Left lung (tissue), 10 donors: ENCODE measurements around the gene SLC12A4. TPM values are rescaled to one million over a fixed set of nuclear protein-coding genes. Genes with fewer than 3 reads are reported as not detected.

Experiments used
- ATAC-seq: fragments of 200-7000 bp; cut with Tn5 transposase; one replicate; pipeline ENCODE4 v1.9.1; 2020; ENCODE audit warnings: moderate library complexity
- DNase-seq, 4 donors: peaks; one replicate each; pipeline ENCODE4 v3.0.0-alpha.2; 2013 to 2020
- H3K27ac ChIP-seq, 2 donors: fragments of 200-600 bp; sonication (generic) in 1 of 2; one replicate each; pipeline versions ENCODE4 v1.5.0 to v1.8.0; 2020 to 2021
- H3K27me3 ChIP-seq, 2 donors: fragments of 200-600 bp; sonication (generic) in 1 of 2; one replicate each; pipeline versions ENCODE4 v1.5.0 to v1.8.0; 2020 to 2021
- H3K36me3 ChIP-seq, 2 donors: fragments of 200-600 bp; sonication (generic) in 1 of 2; one replicate each; pipeline versions ENCODE4 v1.5.0 to v1.8.0; 2020 to 2021
- H3K4me1 ChIP-seq, 2 donors: fragments of 200-600 bp; one replicate each; pipeline ENCODE4 v1.8.0; 2021
- H3K4me3 ChIP-seq, 2 donors: fragments of 200-600 bp; sonication (generic) in 1 of 2; one replicate each; pipeline versions ENCODE4 v1.5.0 to v1.8.0; 2020 to 2021; ENCODE audit warnings: mild to moderate bottlenecking in 1 of 2
- H3K9me3 ChIP-seq, 2 donors: fragments of 200-600 bp; sonication (generic) in 1 of 2; one replicate each; pipeline versions ENCODE4 v1.5.0 to v1.8.0; 2020 to 2021
- intact Hi-C, 2 donors: fragments of 100-400 bp; cut with DNase I; formaldehyde crosslinking; loops; one replicate each; pipeline versions ENCODE4 v1.11.2 to v1.14.2; 2022
- polyA plus RNA-seq, 6 donors: library from polyadenylated mRNA; unstranded; fragments of 120-200 nt; gene quantifications; one replicate each; pipeline ENCODE4 v1.2.1, GENCODE V29; 2013; ENCODE audit not compliant: insufficient read length in 6 of 6
- total RNA-seq, 2 donors: library from RNA; stranded (reverse); fragmentation: NEBNext Ultra II Directional; extraction: Animal tissue kit (Norgen Biotek cat#: 25700); gene quantifications; one replicate each; pipeline ENCODE4 v1.2.1, GENCODE V29; 2021
- TF ChIP-seq, protein P1 (sequence below), 2 donors: fragments of 200-600 bp; sonication (generic) in 1 of 2; IDR thresholded peaks; one replicate each; pipeline versions ENCODE4 v1.5.0 to v1.8.0; 2021; ENCODE audit warnings: antibody characterized with exemption in 2 of 2
- donor health status: DM: no; HTN: yes; CAD: no.
- donor health status: DM: no; HTN: no; CAD: no.

Gene SLC12A4
- total and polyA plus RNA-seq, 8 donors, result 42.6 to 121 (median 52.7) TPM

DNA sequence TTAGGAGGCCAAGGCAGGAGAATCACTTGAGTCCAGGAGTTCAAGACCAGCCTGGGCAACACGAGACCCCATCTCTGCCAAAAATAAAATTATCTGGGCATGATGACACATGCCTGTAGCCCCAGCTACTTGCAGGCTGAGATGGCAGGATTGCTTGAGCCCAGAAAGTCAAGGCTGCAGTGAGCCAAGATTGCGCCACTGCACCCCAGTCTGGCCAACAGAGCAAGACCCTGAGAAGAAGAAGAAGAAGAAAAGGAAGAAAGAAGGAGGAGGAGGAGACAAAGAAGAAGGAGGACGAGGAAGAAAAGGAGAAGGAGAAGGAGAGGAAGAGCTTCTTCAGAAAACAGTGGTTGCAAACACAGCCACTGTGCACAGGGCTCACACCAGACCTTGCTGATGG lies 20.2 kb upstream of the SLC12A4 start:
- peaks cover 0 to 4% of the 10 kb centered on the region in 2 donors for H3K36me3 ChIP-seq
- H3K9me3 ChIP-seq, result no peaks in the 10 kb centered on the region
- DNase-seq (no peak), ATAC-seq (no peak)
- H3K27me3 ChIP-seq, result no peaks in the 10 kb centered on the region
- peaks cover 13 to 43% of the 10 kb centered on the region in 2 donors for H3K4me1 ChIP-seq
- intact Hi-C loops, result loop anchor here in 1 of 2 donors (10.0 kb wide), 1 partner anchor 56 kb away; no protein-coding TSS in a partner anchor
- H3K27ac ChIP-seq, result no peak overlapping the region
- TF ChIP-seq, protein P1, sequence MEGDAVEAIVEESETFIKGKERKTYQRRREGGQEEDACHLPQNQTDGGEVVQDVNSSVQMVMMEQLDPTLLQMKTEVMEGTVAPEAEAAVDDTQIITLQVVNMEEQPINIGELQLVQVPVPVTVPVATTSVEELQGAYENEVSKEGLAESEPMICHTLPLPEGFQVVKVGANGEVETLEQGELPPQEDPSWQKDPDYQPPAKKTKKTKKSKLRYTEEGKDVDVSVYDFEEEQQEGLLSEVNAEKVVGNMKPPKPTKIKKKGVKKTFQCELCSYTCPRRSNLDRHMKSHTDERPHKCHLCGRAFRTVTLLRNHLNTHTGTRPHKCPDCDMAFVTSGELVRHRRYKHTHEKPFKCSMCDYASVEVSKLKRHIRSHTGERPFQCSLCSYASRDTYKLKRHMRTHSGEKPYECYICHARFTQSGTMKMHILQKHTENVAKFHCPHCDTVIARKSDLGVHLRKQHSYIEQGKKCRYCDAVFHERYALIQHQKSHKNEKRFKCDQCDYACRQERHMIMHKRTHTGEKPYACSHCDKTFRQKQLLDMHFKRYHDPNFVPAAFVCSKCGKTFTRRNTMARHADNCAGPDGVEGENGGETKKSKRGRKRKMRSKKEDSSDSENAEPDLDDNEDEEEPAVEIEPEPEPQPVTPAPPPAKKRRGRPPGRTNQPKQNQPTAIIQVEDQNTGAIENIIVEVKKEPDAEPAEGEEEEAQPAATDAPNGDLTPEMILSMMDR (IDR thresholded peaks at IDR 0.05), result no peak
- H3K4me3 ChIP-seq, result no peak overlapping the region

DNA sequence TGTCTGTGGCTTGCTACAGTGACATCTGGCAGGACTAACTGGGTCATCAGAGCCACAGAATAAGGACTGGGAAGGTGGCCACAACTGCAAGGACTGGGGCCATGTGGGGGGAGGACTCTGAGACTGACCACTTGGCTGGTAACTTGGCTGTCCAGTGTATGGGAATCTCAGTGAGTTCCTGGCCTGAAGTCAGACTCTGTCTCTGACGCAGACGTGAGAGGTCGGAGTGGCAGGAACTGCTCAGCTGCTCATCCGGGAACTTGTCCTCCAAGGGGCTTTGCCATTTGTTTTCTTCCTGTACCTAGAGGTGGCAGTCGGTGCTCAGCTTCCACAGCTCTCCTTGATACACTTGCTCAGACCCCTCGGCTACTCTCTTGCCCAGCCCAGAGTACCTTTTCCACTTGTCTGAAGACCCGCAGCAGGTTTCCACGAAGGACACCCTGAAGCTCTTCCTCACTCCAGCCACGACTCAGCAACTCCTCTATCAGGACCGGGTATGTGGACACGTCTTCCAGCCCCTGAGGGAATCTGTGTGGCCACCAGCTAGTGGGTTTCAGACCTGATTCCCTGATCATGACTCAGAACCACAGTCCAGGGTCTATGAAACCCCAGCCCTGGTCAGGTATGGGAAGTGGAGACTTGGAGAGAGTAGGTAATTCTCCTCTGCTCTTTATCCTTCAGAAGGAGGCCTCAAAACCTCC lies 19.2 kb upstream of the SLC12A4 start:
- Histone ChIP-seq H3K4me1 (peaks cover 4 to 40% of the 10 kb centered on the region in 2 donors), H3K4me3 (no peak overlapping the region), H3K27me3 (no peaks in the 10 kb centered on the region), H3K9me3 (no peaks in the 10 kb centered on the region), H3K27ac (peak overlapping the region in 1 of 2 donors; percentile 42), H3K36me3 (peaks cover 0 to 4% of the 10 kb centered on the region in 2 donors)
- intact Hi-C loops, result loop anchor here in 1 of 2 donors (10.0 kb wide), 1 partner anchor 57 kb away; no protein-coding TSS in a partner anchor
- ATAC-seq (no peak), DNase-seq (no peak)
- TF ChIP-seq, protein P1 (IDR thresholded peaks at IDR 0.05), result no peak

DNA sequence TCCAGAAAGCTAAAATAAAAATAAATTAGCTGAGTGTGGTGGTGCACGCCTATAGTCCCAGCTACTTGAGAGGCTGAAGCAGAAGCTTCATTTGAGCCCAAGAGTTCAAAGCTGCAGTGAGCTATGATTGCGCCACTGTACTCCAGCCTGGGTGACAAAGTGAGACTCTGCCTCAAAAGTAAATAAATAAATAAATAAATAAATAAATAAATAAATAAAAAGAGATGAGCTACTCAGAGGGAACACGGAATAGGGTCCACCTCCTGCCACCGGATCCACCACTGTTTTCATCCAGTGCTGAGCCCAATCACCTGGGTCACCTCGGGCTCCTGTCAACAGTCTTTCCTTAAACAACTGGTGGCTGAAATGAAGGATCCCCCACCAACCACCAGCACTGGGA lies 18.5 kb upstream of the SLC12A4 start:
- peaks cover 4 to 39% of the 10 kb centered on the region in 2 donors for H3K4me1 ChIP-seq
- H3K9me3 ChIP-seq, result no peaks in the 10 kb centered on the region
- H3K4me3 ChIP-seq, result no peak overlapping the region
- TF ChIP-seq, protein P1 (IDR thresholded peaks at IDR 0.05), result no peak
- peaks cover 0 to 4% of the 10 kb centered on the region in 2 donors for H3K36me3 ChIP-seq
- no peaks in the 10 kb centered on the region for H3K27me3 ChIP-seq
- no peak for DNase-seq
- intact Hi-C loops, result loop anchor here in 1 of 2 donors (10.0 kb wide), 1 partner anchor 58 kb away; no protein-coding TSS in a partner anchor
- H3K27ac ChIP-seq, result peak overlapping the region in 1 of 2 donors; percentile 42
- ATAC-seq, result no peak

DNA sequence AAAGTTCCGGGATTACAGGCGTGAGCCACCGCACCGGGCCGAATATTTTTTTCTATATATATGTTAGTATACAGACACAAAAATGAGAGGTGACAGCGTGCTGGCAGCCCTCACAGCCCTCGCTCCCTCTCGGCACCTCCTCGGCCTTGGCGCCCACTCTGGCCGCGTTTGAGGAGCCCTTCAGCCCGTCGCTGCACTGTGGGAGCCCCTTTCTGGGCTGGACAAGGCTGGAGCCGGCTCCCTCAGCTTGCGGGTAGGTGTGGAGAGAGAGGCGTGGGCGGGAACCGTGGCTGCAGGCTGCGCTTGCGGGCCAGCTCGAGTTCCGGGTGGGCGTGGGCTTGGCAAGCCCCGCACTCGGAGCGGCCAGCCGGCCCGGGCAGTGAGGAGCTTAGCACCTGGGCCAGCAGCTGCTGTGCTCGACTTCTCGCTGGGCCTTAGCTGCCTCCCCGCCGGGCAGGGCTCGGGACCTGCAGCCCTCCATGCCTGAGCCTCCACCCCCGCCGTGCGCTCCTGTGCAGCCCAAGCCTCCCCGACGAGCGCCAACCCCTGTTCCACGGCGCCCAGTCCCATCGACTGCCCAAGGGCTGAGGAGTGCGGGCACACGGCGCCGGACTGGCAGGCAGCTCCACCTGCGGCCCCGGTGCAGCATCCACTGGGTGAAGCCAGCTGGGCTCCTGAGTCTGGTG lies 13.7 kb upstream of the SLC12A4 start:
- DNase-seq (no peak), ATAC-seq (no peak)
- Histone ChIP-seq H3K9me3 (no peaks in the 10 kb centered on the region), H3K4me3 (no peak overlapping the region), H3K36me3 (no peaks in the 10 kb centered on the region), H3K27me3 (peaks cover 0 to 10% of the 10 kb centered on the region in 2 donors), H3K4me1 (peaks cover 4 to 33% of the 10 kb centered on the region in 2 donors), H3K27ac (no peak overlapping the region)
- TF ChIP-seq, protein P1 (IDR thresholded peaks at IDR 0.05), result no peak
- intact Hi-C loops, result loop anchor here in 1 of 2 donors (10.0 kb wide), 1 partner anchor 63 kb away; no protein-coding TSS in a partner anchor
